ENCODE data around the gene DENND1A.

GRCh38 chr9:123382653-123383511 is 547.0 kb downstream of the DENND1A start:
- TF ChIP-seq CTCF (IDR thresholded peaks at IDR 0.05) (no peak), EZH2phosphoT487 (IDR thresholded peaks at IDR 0.05) (no peak), EZH2 (IDR thresholded peaks at IDR 0.05) (no peak)
